NCI-H2227 (cell line): Measurements from ENCODE around the gene HOXC10.
A peak's percentile ranks its signal among the peaks of the same experiment; 100 is the strongest.

Source experiments
- DNase-seq: peaks from one replicate; lab custom pipeline; 2025; ENCODE audit not compliant: unreplicated experiment; lab: John Stamatoyannopoulos, UW

Gene HOXC10

GRCh38 chr12:53990311-53991076, 5.5 kb downstream of the HOXC10 start:
- DNase-seq = no peak

GRCh38 chr12:53991077-53991460, 6.1 kb downstream of the HOXC10 start:
- no peak for DNase-seq

GRCh38 chr12:53992377-53992889, 7.5 kb downstream of the HOXC10 start:
- no peak for DNase-seq

GRCh38 chr12:53993162-53994008, 8.4 kb downstream of the HOXC10 start:
- DNase-seq = no peak

- no peak for DNase-seq
Measured at GRCh38 chr12:53994009-53994263, 9.0 kb downstream of the HOXC10 start.

GRCh38 chr12:53994264-53995001, 9.5 kb downstream of the HOXC10 start:
- DNase-seq = no peak

GRCh38 chr12:53995002-53995377, 10.0 kb downstream of the HOXC10 start:
- no peak for DNase-seq

- DNase-seq = no peak
Measured at GRCh38 chr12:53995378-53996239, 10.7 kb downstream of the HOXC10 start.

GRCh38 chr12:53996240-53997203, 11.6 kb downstream of the HOXC10 start:
- DNase-seq = no peak

GRCh38 chr12:53997204-53998109, 12.5 kb downstream of the HOXC10 start:
- no peak for DNase-seq

GRCh38 chr12:53998110-53998899, 13.4 kb downstream of the HOXC10 start:
- DNase-seq = no peak

GRCh38 chr12:53998900-53999236, 13.9 kb downstream of the HOXC10 start:
- no peak for DNase-seq

- DNase-seq = peak; percentile 68
Measured at GRCh38 chr12:53999559-54000115, 14.7 kb downstream of the HOXC10 start.

GRCh38 chr12:54000116-54001114, 15.5 kb downstream of the HOXC10 start, which contains the start of gene HOXC9:
TSS of gene HOXC9 (plus strand) at chr12:54000161. CDS start at chr12:54000189, 28 bp downstream.
- peak; percentile 38 for DNase-seq

GRCh38 chr12:54001283-54002187, 16.6 kb downstream of the HOXC10 start:
- no peak for DNase-seq
